GM12878 (cell line): ENCODE data around the gene MAD2L2. TPM values are rescaled to one million over a fixed set of nuclear protein-coding genes. Genes with fewer than 3 reads are reported as not detected.

Source experiments
- ATAC-seq: fragments of 200-7000 bp; cut with Tn5 transposase; 3 replicates; pipeline ENCODE4 v1.9.1; 2020; ENCODE audit warnings: mild to moderate bottlenecking, moderate library complexity
- BruUV-seq: library from RNA; stranded (reverse); fragments of 400-500 nt; replicated peaks from 2 replicates; lab custom pipeline; 2021; lab: Mats Ljungman, UMichigan
- CTCF ChIA-PET: fragments of 300-600 bp; sonication (Branson Sonifier 250); formaldehyde crosslinking; extraction: SDS; loops from one replicate; lab custom pipeline; 2021; ENCODE audit warnings: inconsistent platforms; lab: Yijun Ruan, JAX
- POLR2A ChIA-PET: fragments of 350-600 bp; formaldehyde crosslinking; extraction: SDS; loops from one replicate; lab custom pipeline; 2021; ENCODE audit warnings: inconsistent platforms; lab: Charles Lee
- RAD21 ChIA-PET: fragments of 300-600 bp; sonication (Branson Sonifier 250); formaldehyde crosslinking; loops from one replicate; lab custom pipeline; 2023; ENCODE audit warnings: antibody characterized with exemption; ENCODE audit not compliant: unreplicated experiment; lab: Charles Lee
- SMC1A ChIA-PET: fragments of 300-600 bp; sonication (Branson Sonifier 250); formaldehyde crosslinking; loops from one replicate; lab custom pipeline; 2023; ENCODE audit not compliant: unreplicated experiment, uncharacterized antibody; lab: Charles Lee
- DNase-seq: peaks from one replicate; pipeline ENCODE4 v3.0.0-alpha.2; 2011; ENCODE audit warnings: low read depth, low spot score
- FAIRE-seq: peaks from 3 replicates; lab custom pipeline; 2011; peaks lifted over from hg19 to GRCh38; lab: Jason Lieb, UNC
- H2AFZ ChIP-seq: 2 replicates; pipeline ENCODE4 v1.6.0; 2011; ENCODE audit warnings: low read depth, low read length, control low read depth; ENCODE audit not compliant: control insufficient read depth
- H3K27ac ChIP-seq: 2 replicates; pipeline ENCODE4 v1.5.1; 2011; ENCODE audit warnings: control low read depth; ENCODE audit not compliant: control insufficient read depth, insufficient read depth
- H3K27me3 ChIP-seq, 2 experiments: replicated peaks in 1 of 2; 2 replicates each; pipeline versions ENCODE4 v1.6.0 to v1.6.1; 2011; ENCODE audit warnings: low read length in 1 of 2; ENCODE audit not compliant: control insufficient read depth in 2 of 2, insufficient read depth in 2 of 2
- H3K36me3 ChIP-seq, 2 experiments: 2 replicates each; pipeline ENCODE4 v1.5.1; 2011; ENCODE audit warnings: low read length in 1 of 2; ENCODE audit not compliant: control insufficient read depth in 2 of 2, insufficient read depth in 2 of 2
- H3K4me1 ChIP-seq: 2 replicates; pipeline ENCODE4 v1.6.1; 2011; ENCODE audit warnings: mild to moderate bottlenecking, low read length, moderate library complexity, mixed read lengths; ENCODE audit not compliant: control insufficient read depth, insufficient read depth
- H3K4me2 ChIP-seq: 2 replicates; pipeline ENCODE4 v1.6.0; 2011; ENCODE audit warnings: control low read depth; ENCODE audit not compliant: control insufficient read depth, insufficient read depth
- H3K4me3 ChIP-seq: fragments of 200-600 bp; sonication (generic); 2 replicates; pipeline ENCODE4 v1.5.1; 2016
- H3K79me2 ChIP-seq: 2 replicates; pipeline ENCODE4 v1.6.0; 2011; ENCODE audit warnings: low read length; ENCODE audit not compliant: control insufficient read depth, insufficient read depth
- H3K9ac ChIP-seq: 2 replicates; pipeline ENCODE4 v1.8.0; 2011; ENCODE audit warnings: low read length, control low read depth, mixed read lengths; ENCODE audit not compliant: control insufficient read depth, insufficient read depth
- H3K9me3 ChIP-seq: replicated peaks from 3 replicates; pipeline ENCODE4 v1.5.1; 2011; ENCODE audit warnings: mild to moderate bottlenecking, low read length; ENCODE audit not compliant: control insufficient read depth, insufficient read depth
- H4K20me1 ChIP-seq: 2 replicates; pipeline ENCODE4 v1.6.0; 2011; ENCODE audit not compliant: control insufficient read depth, insufficient read depth
- ASH2L ChIP-seq: fragments of 300-600, 200-600 bp; sonication (generic); IDR thresholded peaks from 2 replicates; pipeline ENCODE4 v1.6.1; 2017; ENCODE audit warnings: low read depth, mild to moderate bottlenecking, borderline replicate concordance
- ATF7 ChIP-seq: fragments of 450-650 bp; IDR thresholded peaks from 2 replicates; pipeline ENCODE4 v1.6.1; 2016; ENCODE audit warnings: low read depth, mild to moderate bottlenecking
- BCLAF1 ChIP-seq: fragments of 450-650 bp; IDR thresholded peaks from 2 replicates; pipeline ENCODE4 v1.6.1; 2017; ENCODE audit warnings: antibody characterized with exemption, mild to moderate bottlenecking, moderate library complexity
- BHLHE40 ChIP-seq, 2 experiments: fragments of 450-650 bp in 1 of 2; IDR thresholded peaks; 2 replicates each; pipeline ENCODE4 v1.6.1; 2011 to 2017; ENCODE audit warnings: low read depth in 2 of 2, borderline replicate concordance in 1 of 2, improper control_type of control experiment in 1 of 2, low read length in 1 of 2, mild to moderate bottlenecking in 1 of 2
- CEBPB ChIP-seq, 2 experiments: fragments of 150-350 bp in 1 of 2; IDR thresholded peaks; 2 replicates each; pipeline ENCODE4 v1.6.1; 2012 to 2014; ENCODE audit warnings: low read depth in 2 of 2, low read length in 2 of 2, borderline replicate concordance in 1 of 2, inconsistent platforms in 1 of 2
- CHD2 ChIP-seq: IDR thresholded peaks from 2 replicates; pipeline ENCODE4 v1.6.1; 2011; ENCODE audit warnings: low read depth, low read length, improper control_type of control experiment, borderline replicate concordance
- CREM ChIP-seq: IDR thresholded peaks from 2 replicates; pipeline ENCODE4 v1.6.1; 2014; ENCODE audit warnings: antibody characterized with exemption, low read depth
- HDAC6 ChIP-seq: fragments of 200-600 bp; sonication (generic); IDR thresholded peaks from one replicate; pipeline ENCODE4 v1.8.0; 2017; ENCODE audit warnings: antibody characterized with exemption; ENCODE audit not compliant: unreplicated experiment
- HSF1 ChIP-seq: fragments of 150-350 bp; IDR thresholded peaks from 2 replicates; pipeline ENCODE4 v1.6.1; 2014; ENCODE audit warnings: mild to moderate bottlenecking, low read depth, low read length
- MYC ChIP-seq: IDR thresholded peaks from 2 replicates; pipeline ENCODE4 v1.6.1; 2011; ENCODE audit warnings: mild to moderate bottlenecking, low read length, moderate library complexity, inconsistent platforms; ENCODE audit not compliant: insufficient read depth, insufficient replicate concordance, insufficient read length, severe bottlenecking
- NFIC ChIP-seq: IDR thresholded peaks from 2 replicates; pipeline ENCODE4 v1.6.1; 2012; ENCODE audit warnings: low read depth, mild to moderate bottlenecking, inconsistent platforms, low read length, moderate library complexity
- NR2C1 ChIP-seq: fragments of 450-650 bp; IDR thresholded peaks from 2 replicates; pipeline ENCODE4 v1.6.1; 2017; ENCODE audit warnings: antibody characterized with exemption, mild to moderate bottlenecking, moderate library complexity
- RAD21 ChIP-seq: IDR thresholded peaks from 2 replicates; pipeline ENCODE4 v1.6.1; 2011; ENCODE audit warnings: mild to moderate bottlenecking, low read depth, low read length, moderate library complexity; ENCODE audit not compliant: insufficient read depth
- RCOR1 ChIP-seq: conservative IDR thresholded peaks from 2 replicates; pipeline ENCODE4 v1.6.1; 2012; ENCODE audit warnings: low read depth, low read length, improper control_type of control experiment
- RUNX3 ChIP-seq: IDR thresholded peaks from 2 replicates; pipeline ENCODE4 v1.6.1; 2012; ENCODE audit warnings: low read length, inconsistent platforms
- SREBF2 ChIP-seq: IDR thresholded peaks from 2 replicates; pipeline ENCODE4 v1.6.1; 2012; ENCODE audit warnings: mild to moderate bottlenecking, low read length
- TARDBP ChIP-seq: IDR thresholded peaks from 2 replicates; pipeline ENCODE4 v1.6.1; 2016; ENCODE audit warnings: borderline replicate concordance
- TCF12 ChIP-seq: IDR thresholded peaks from 2 replicates; pipeline ENCODE4 v1.6.1; 2011; ENCODE audit warnings: low read depth, mild to moderate bottlenecking, low read length
- whole genome bisulfite sequencing: methylation state at CpG from one replicate; pipeline ENCODE4 v1.1.6; 2016; ENCODE audit warnings: low lambda C conversion rate; ENCODE audit not compliant: insufficient replicate concordance, insufficient coverage; ENCODE audit errors: missing lambda C conversion rate; 5-methylcytosine and 5-hydroxymethylcytosine counted together
- in situ Hi-C: fragments of 300-500 bp; cut with MboI; formaldehyde crosslinking; loops from 9 replicates; pipeline ENCODE4 v1.14.3; 2018; ENCODE audit warnings: mixed read lengths
- intact Hi-C: fragments of 100-400 bp; cut with micrococcal nuclease; formaldehyde crosslinking; loops from one replicate; pipeline ENCODE4 v1.14.2; 2022; ENCODE audit not compliant: unreplicated experiment
- polyA plus RNA-seq, 11 experiments: library from polyadenylated mRNA; depleted of rRNA in 4 of 11; unstranded in 6 of 11; stranded (reverse) in 5 of 11; fragments of >200 nt; fragmentation: Nextera tagmentation in 4 of 11; fragmentation: Illumina TruSeq in 1 of 11; extraction: Ambion mirVana in 4 of 11; extraction: Trizol in 1 of 11; gene quantifications; 1 replicate in 1 of 11; 2 replicates in 10 of 11; pipeline versions ENCODE4 v1.2.1 to v1.2.3, GENCODE V29; 2011 to 2016; ENCODE audit warnings: inconsistent platforms in 2 of 11, missing spikeins in 2 of 11, low read depth in 1 of 11
- total RNA-seq, 4 experiments: library from RNA; depleted of rRNA in 3 of 4; stranded (reverse); fragments of >200 nt in 3 of 4; fragmentation: Illumina TruSeq in 1 of 4; extraction: Trizol in 1 of 4; gene quantifications; 2 replicates each; pipeline versions ENCODE4 v1.2.1 to v1.2.3, GENCODE V29; 2013 to 2021
- TF ChIP-seq, protein P1 (sequence below): fragments of 450-650 bp; IDR thresholded peaks from 2 replicates; pipeline ENCODE4 v1.6.1; 2017; ENCODE audit warnings: mild to moderate bottlenecking, low read depth, inconsistent platforms; ENCODE audit not compliant: poor library complexity, severe bottlenecking

MAD2L2 gene
- total and polyA plus RNA-seq, 10 of the 15 experiments (the other 5 are each of a cell fraction or from before 2014, with no cell fraction given): 3.5 to 95.0 (median 53.2) TPM

DNA sequence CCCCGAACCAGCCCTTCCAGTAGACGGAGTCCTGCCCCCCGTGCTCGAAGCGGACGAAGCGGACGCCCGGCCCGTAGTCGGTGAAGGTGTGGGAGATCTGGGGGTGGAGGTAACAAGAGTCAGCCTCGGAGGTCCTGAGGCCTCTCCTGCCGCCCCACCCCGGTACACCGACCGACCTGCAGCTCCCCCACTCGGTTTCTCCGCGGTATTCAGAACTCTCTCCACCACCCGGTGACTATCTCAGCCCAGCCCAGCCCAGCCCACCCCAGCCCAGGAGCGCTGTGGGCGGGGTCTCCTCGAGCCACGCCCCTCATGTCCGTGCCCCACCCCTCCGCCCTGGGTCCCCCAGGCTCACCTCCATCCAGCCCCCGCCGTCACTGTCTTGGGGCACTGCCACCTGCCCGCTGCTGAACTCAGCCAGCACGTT lies 32.2 kb downstream of the MAD2L2 start:
- 60% methylated on average over 23 of the region's 30 CpGs for WGBS
- TF ChIP-seq NFIC (no peak), MYC (no peak), BCLAF1 (no peak), RUNX3 (no peak), NR2C1 (no peak), SREBF2 (no peak), CHD2 (no peak), RCOR1 (no peak), RAD21 (no peak), TARDBP (no peak), ATF7 (no peak), ASH2L (no peak), TCF12 (no peak), CREM (no peak), CEBPB (IDR thresholded peaks at IDR 0.05; ENCODE audit: borderline replicate concordance in 1 of 2, low read depth in 2 of 2, low read length in 2 of 2) (no peak), HDAC6 (no peak), HSF1 (no peak), BHLHE40 (IDR thresholded peaks at IDR 0.05; ENCODE audit: borderline replicate concordance in 1 of 2, low read depth in 2 of 2, low read length in 1 of 2) (no peak)
- TF ChIP-seq, protein P1, sequence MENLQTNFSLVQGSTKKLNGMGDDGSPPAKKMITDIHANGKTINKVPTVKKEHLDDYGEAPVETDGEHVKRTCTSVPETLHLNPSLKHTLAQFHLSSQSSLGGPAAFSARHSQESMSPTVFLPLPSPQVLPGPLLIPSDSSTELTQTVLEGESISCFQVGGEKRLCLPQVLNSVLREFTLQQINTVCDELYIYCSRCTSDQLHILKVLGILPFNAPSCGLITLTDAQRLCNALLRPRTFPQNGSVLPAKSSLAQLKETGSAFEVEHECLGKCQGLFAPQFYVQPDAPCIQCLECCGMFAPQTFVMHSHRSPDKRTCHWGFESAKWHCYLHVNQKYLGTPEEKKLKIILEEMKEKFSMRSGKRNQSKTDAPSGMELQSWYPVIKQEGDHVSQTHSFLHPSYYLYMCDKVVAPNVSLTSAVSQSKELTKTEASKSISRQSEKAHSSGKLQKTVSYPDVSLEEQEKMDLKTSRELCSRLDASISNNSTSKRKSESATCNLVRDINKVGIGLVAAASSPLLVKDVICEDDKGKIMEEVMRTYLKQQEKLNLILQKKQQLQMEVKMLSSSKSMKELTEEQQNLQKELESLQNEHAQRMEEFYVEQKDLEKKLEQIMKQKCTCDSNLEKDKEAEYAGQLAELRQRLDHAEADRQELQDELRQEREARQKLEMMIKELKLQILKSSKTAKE: no peak
- no peak overlapping the region for H2AFZ ChIP-seq

More for the DNA sequence above, 32.2 kb downstream of the MAD2L2 start:
- H3K9ac ChIP-seq: no peak overlapping the region
- ATAC-seq (peak; percentile 53), DNase-seq (no peak), FAIRE-seq (no peak)
- H3K4me1 ChIP-seq: no peaks in the 10 kb centered on the region
- ChIA-PET RAD21 (interaction anchor here (0.7 to 2.8 kb wide), 2 partner anchors 71 to 604 kb away, joined by 3 to 25 read pairs; no protein-coding TSS in a partner anchor), SMC1A (no interaction called here), CTCF (interaction anchor here (0.6 to 3.2 kb wide), 3 partner anchors 46 to 611 kb away, joined by 3 to 36 read pairs (median 14); no protein-coding TSS in a partner anchor), POLR2A (no interaction called here)
- no peak overlapping the region for H3K4me3 ChIP-seq
- in situ Hi-C loops (no loop called here), intact Hi-C loops (no loop called here)
- H3K4me2 ChIP-seq: no peak overlapping the region; the same call in 1 of the 2 replicates
- H3K27ac ChIP-seq: no peak overlapping the region
- H3K9me3 ChIP-seq: no peaks in the 10 kb centered on the region
- no TSS peak for BruUV-seq
- H3K27me3 ChIP-seq: no peaks in the 10 kb centered on the region; a peak in 2 of 4 replicates
- no peaks in the 10 kb centered on the region for H4K20me1 ChIP-seq
- no peaks in the 10 kb centered on the region for H3K36me3 ChIP-seq
- no peaks in the 10 kb centered on the region for H3K79me2 ChIP-seq
